AG09319 (cell line): Measurements from ENCODE around the gene XYLT1.
"Not testable (repeated sequence)": the region's sequence is repeated elsewhere in the genome, so short reads cannot be mapped to it uniquely, and the experiment has no call there.

Experiments
- DNase-seq: peaks from one replicate; pipeline ENCODE4 v3.0.0-alpha.2; 2010; ENCODE audit warnings: low read depth; ENCODE audit errors: extremely low read depth
- TF ChIP-seq, protein P1 (sequence below): IDR thresholded peaks from 2 replicates; pipeline ENCODE4 v1.5.1; 2011; ENCODE audit warnings: low read depth, mild to moderate bottlenecking, inconsistent platforms, low read length, moderate library complexity

Gene XYLT1

DNA sequence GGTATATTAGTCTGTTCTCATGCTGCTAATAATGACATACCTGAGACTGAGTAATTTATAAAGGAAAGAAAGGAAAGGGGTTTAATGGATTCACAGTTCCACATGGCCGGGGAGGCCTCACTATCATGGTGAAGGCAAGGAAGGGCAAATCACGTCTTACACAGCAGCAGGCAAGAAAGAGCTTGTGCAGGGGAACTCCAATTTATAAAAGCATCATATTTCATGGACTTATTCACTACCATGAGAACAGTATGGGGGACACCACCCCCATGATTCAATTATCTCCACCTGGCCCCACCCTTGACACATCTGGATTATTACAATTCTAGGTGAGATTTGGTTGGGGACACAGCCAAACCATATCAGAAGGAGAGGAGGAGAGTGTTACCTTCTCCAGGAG lies 17.7 kb upstream of the XYLT1 start:
- TF ChIP-seq, protein P1, sequence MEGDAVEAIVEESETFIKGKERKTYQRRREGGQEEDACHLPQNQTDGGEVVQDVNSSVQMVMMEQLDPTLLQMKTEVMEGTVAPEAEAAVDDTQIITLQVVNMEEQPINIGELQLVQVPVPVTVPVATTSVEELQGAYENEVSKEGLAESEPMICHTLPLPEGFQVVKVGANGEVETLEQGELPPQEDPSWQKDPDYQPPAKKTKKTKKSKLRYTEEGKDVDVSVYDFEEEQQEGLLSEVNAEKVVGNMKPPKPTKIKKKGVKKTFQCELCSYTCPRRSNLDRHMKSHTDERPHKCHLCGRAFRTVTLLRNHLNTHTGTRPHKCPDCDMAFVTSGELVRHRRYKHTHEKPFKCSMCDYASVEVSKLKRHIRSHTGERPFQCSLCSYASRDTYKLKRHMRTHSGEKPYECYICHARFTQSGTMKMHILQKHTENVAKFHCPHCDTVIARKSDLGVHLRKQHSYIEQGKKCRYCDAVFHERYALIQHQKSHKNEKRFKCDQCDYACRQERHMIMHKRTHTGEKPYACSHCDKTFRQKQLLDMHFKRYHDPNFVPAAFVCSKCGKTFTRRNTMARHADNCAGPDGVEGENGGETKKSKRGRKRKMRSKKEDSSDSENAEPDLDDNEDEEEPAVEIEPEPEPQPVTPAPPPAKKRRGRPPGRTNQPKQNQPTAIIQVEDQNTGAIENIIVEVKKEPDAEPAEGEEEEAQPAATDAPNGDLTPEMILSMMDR = no peak
- DNase-seq = no peak

DNA sequence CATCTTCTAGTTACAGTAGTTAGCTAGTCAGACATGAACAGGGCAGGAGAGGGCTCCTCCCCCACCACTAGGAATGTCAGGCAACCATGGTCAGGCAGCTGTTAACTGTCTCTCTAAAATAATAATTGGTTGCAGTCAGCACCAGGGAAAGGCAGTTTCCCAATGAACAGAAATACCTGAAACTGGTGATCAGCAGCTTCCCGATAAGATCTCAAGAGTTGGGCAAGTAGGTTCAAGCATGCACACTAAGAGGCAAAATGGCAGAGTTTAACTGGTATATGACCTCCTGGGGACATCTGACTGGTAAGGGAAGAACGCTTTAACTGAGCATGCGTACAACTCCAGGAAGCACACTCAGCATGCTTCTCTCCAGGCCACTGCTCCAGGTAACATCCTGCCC lies 12.6 kb upstream of the XYLT1 start:
- TF ChIP-seq, protein P1 = no peak
- DNase-seq = no peak

DNA sequence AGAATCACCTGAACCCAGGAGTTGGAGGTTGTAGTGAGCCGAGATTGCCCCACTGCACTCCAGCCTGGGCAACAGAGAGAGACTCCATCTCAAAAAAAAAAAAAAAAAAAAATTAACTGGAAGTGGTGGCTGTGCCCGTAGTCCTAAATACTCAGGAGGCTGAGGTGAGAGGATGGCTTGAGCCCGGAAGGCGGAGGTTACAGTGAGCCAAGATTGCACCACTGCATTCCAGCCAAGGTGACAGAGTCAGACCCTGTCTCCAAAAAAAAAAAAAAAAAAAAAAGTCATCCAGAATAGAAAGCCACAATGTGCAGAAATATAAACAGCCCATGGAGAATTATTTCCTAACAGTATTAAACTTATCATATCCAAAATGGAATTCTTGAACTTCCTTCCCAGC lies 11.6 kb upstream of the XYLT1 start:
- not testable (repeated sequence) for DNase-seq

DNA sequence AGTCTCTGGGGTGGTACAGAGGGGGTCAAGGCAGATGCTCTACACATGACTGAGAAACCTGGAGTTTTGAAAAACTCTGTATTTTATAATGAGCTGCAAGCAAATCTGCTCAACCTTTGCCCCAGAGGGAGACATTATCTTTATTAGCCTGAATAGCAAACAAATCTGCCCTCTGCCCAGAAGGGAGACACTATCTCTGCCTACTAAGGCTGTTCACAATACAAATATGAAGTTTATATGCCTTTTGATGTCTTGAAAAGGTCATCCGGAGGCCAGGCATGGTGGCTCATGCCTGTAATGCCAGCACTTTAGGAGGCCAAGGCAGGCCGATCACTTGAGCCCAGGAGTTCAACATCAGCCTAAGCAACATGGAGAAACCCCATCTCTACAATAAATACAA lies 11.0 kb upstream of the XYLT1 start:
- TF ChIP-seq, protein P1 = no peak
- no peak for DNase-seq

DNA sequence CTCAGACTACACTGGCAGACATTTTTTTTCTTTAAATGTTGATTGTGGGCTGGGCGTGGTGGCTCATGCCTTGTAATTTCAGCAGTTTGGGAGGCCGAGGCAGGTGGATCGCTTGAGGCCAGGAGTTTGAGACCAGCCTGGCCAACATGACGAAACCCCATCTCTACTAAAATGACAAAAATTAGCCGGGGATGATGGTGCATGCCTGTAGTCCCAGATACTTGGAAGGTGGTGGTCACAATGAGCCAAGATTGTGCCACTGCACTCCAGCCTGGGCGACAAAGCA lies 6.4 kb upstream of the XYLT1 start:
- not testable (repeated sequence) for DNase-seq

DNA sequence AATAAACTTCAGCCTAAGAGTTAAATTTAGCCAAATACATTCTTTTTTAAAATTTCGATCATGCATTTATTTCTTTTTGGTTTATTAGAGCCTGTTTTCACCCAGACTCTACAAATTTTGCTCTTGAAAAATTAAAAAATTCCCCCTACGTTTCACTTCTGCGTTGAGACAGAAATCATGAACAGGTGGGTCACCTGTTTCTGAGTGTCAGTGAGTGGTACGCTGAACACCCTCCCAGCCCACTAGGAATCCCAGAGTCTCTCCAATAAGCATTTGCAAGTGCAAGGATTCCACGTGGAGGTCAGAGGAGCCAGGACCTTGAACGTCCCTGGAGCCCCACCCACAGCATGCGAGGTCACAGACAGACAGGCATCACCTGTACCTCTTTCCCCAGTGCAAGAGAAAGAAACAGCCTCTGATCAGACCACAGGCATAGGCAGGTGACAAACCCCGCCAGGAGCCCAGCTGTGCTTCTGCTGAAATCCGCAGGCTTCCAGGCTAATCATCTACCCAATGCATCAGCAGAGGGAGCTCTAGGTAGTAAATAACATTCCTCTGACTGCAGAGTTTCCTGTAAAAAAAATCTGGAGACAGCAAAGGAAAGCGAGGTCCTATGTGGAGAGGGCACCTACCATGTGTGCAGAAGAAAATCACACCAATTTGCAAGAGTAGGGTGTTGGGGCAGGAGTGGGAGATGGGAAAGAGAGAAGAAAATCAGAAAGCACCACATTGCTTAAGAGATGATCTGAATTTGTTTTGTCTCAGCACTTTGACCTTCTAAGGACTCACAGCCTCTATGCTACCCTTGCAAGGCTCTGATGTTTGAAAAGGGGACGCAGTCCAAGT lies 5.9 kb upstream of the XYLT1 start:
- DNase-seq = peak; percentile 44
- TF ChIP-seq, protein P1 = peak; percentile 82

DNA sequence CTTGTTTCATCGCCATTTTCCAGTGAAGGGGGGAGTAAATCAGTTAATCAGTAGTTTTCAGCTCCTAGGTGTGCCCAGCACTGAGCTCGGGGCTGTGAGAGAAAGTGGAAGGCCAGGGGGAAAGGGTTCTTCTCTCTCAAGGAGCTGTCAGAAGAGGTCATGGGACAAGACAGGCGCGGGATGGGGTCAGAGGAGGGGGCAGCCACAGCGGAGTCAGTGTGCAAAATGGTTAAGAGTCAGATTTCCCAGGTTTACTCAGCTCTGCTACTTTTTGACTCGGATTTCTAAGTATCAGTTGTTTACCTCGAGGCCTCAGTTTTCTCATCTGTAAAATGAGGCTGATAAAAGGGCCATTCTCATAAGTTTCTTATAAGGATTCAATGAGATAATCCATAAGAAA lies 4.3 kb upstream of the XYLT1 start:
- DNase-seq = no peak
- TF ChIP-seq, protein P1 = no peak

DNA sequence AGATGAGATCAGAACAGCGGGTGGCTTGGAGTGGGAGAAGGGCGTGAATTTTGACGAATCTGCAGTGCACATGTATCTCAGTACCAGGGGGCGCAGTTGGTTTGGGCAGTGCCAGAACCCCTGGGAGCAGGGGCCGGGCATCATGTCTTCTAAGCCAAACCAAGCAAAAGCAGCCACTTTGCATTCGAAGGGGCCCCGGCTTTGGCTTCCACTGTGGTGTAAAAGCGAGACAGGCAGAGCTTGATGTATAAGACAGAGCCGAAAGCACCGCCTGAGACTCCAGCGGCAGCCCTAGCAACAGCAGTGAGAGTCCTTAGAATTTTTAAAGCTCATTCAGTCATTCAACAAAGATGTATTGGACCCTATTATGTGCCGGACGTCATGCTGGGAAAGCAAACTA lies 3.8 kb upstream of the XYLT1 start:
- TF ChIP-seq, protein P1 = no peak
- DNase-seq = no peak
